ENCODE data around the gene ZNF793. TPM values are rescaled to one million over a fixed set of nuclear protein-coding genes. Genes with fewer than 3 reads are reported as not detected.
A peak's percentile ranks its signal among the peaks of the same experiment; 100 is the strongest.

The ZNF793 gene
- total RNA-seq, 5 donors from 2014 or later (not counting 1 experiment from before 2014, with no cell fraction given): 3.1 to 11.1 (median 8.6) TPM

DNA sequence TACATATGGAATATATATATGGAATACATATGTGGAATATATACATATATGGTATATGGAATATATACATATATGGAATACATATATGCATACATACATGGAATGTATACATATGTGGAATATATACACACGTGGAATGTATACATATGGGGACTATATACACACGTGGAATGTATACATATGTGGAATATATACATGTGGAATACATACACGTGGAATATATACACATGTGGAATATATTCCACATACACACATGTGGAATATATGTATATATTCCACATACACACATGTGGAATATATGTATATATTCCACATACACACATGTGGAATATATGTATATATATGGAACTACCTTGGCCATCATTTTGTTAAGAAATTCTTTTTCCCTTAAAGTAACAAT is 56.8 kb downstream of the ZNF793 start:
- ATAC-seq (replicated peaks in 1 of 4) (no peak), DNase-seq (no peak)
- no peak overlapping the region for H3K4me3 Mint-ChIP-seq
- peaks cover 21 to 71% (median 50%) of the 10 kb centered on the region in 3 donors for H3K9me3 Mint-ChIP-seq
- no peaks in the 10 kb centered on the region for H3K4me1 ChIP-seq (ENCODE audit: control insufficient read depth in 1 of 2, extremely low read depth in 1 of 2, insufficient read depth in 2 of 2, low read length in 2 of 2)
- ChIA-PET POLR2A (no interaction called here), CTCF (no interaction called here)
- peaks cover 55% of the 10 kb centered on the region for H3K9me3 ChIP-seq
- peaks cover 0 to 9% of the 10 kb centered on the region in 2 donors for H3K36me3 ChIP-seq (ENCODE audit: control insufficient read depth in 2 of 2, extremely low read depth in 1 of 2, insufficient read depth in 1 of 2, low read length in 1 of 2)
- no peak overlapping the region for H3K27ac ChIP-seq (ENCODE audit: low read length)
- H3K27ac Mint-ChIP-seq: no peak overlapping the region
- no peaks in the 10 kb centered on the region for H3K27me3 ChIP-seq (replicated peaks in 1 of 2; ENCODE audit: control insufficient read depth in 2 of 2, extremely low read depth in 1 of 2, insufficient read depth in 2 of 2, low read length in 1 of 2)
- peaks cover 70% of the 10 kb centered on the region for H3K36me3 Mint-ChIP-seq
- H3K4me1 Mint-ChIP-seq: no peaks in the 10 kb centered on the region
- no peak overlapping the region for H3K4me3 ChIP-seq (ENCODE audit: control insufficient read depth in 1 of 2, extremely low read depth in 1 of 2, low read length in 1 of 2)
- WGBS (ENCODE audit: insufficient coverage): no CpG with 5 or more reads among the region's 3 CpGs
- no peaks in the 10 kb centered on the region for H3K27me3 Mint-ChIP-seq

- no peaks in the 10 kb centered on the region for H3K27me3 Mint-ChIP-seq
- no peak for ATAC-seq (replicated peaks in 1 of 4)
- ChIA-PET CTCF (no interaction called here), POLR2A (no interaction called here)
- no peak overlapping the region for H3K27ac Mint-ChIP-seq
- H3K9me3 Mint-ChIP-seq: peaks cover 25 to 71% (median 53%) of the 10 kb centered on the region in 3 donors
- no peaks in the 10 kb centered on the region for H3K4me1 Mint-ChIP-seq
- Histone ChIP-seq H3K4me1 (ENCODE audit: control insufficient read depth in 1 of 2, extremely low read depth in 1 of 2, insufficient read depth in 2 of 2, low read length in 2 of 2) (no peaks in the 10 kb centered on the region), H3K4me3 (ENCODE audit: control insufficient read depth in 1 of 2, extremely low read depth in 1 of 2, low read length in 1 of 2) (no peak overlapping the region), H3K27ac (ENCODE audit: low read length) (no peak overlapping the region), H3K36me3 (ENCODE audit: control insufficient read depth in 2 of 2, extremely low read depth in 1 of 2, insufficient read depth in 1 of 2, low read length in 1 of 2) (peaks cover 4 to 9% of the 10 kb centered on the region in 2 donors), H3K27me3 (replicated peaks in 1 of 2; ENCODE audit: control insufficient read depth in 2 of 2, extremely low read depth in 1 of 2, insufficient read depth in 2 of 2, low read length in 1 of 2) (no peaks in the 10 kb centered on the region), H3K9me3 (peaks cover 53% of the 10 kb centered on the region)
- no peak overlapping the region for H3K4me3 Mint-ChIP-seq
- DNase-seq: peak in 1 of 35 experiments; percentile 4
- no CpG with 5 or more reads among the region's 7 CpGs for WGBS (ENCODE audit: insufficient coverage)
- H3K36me3 Mint-ChIP-seq: peaks cover 72% of the 10 kb centered on the region
These were observed 58.1 kb downstream of the ZNF793 start for GRCh38 chr19:37564624-37565369.

DNA sequence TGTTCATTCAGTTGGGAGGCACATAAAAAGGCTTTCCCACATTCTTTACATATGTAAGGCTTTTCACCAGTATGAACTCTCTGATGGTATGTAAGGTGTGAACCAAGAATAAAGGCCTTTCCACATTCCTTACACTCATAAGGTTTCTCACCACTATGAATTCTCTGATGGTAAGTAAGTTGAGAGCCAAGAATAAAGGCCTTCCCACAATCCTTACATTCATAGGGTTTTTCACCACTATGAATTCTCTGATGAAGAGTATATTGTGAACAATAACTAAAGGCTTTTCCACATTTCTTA is 58.6 kb downstream of the ZNF793 start:
- no peaks in the 10 kb centered on the region for H3K4me1 Mint-ChIP-seq
- H3K9me3 Mint-ChIP-seq: peaks cover 29 to 75% (median 58%) of the 10 kb centered on the region in 3 donors
- ChIA-PET CTCF (no interaction called here), POLR2A (no interaction called here)
- no peaks in the 10 kb centered on the region for H3K4me1 ChIP-seq (ENCODE audit: control insufficient read depth in 1 of 2, extremely low read depth in 1 of 2, insufficient read depth in 2 of 2, low read length in 2 of 2)
- peaks cover 5 to 9% of the 10 kb centered on the region in 2 donors for H3K36me3 ChIP-seq (ENCODE audit: control insufficient read depth in 2 of 2, extremely low read depth in 1 of 2, insufficient read depth in 1 of 2, low read length in 1 of 2)
- H3K27me3 ChIP-seq (replicated peaks in 1 of 2; ENCODE audit: control insufficient read depth in 2 of 2, extremely low read depth in 1 of 2, insufficient read depth in 2 of 2, low read length in 1 of 2): no peaks in the 10 kb centered on the region
- H3K9me3 ChIP-seq: peaks cover 57% of the 10 kb centered on the region
- H3K36me3 Mint-ChIP-seq: peaks cover 76% of the 10 kb centered on the region
- H3K27ac ChIP-seq (ENCODE audit: low read length): no peak overlapping the region
- no peak for ATAC-seq (replicated peaks in 1 of 4)
- no peak overlapping the region for H3K4me3 Mint-ChIP-seq
- DNase-seq: no peak
- no peak overlapping the region for H3K4me3 ChIP-seq (ENCODE audit: control insufficient read depth in 1 of 2, extremely low read depth in 1 of 2, low read length in 1 of 2)
- no peaks in the 10 kb centered on the region for H3K27me3 Mint-ChIP-seq
- no peak overlapping the region for H3K27ac Mint-ChIP-seq

- Mint-ChIP-seq H3K27me3 (no peaks in the 10 kb centered on the region), H3K4me1 (no peaks in the 10 kb centered on the region), H3K4me3 (no peak overlapping the region), H3K27ac (no peak overlapping the region), H3K9me3 (peaks cover 38 to 63% (median 58%) of the 10 kb centered on the region in 3 donors), H3K36me3 (peaks cover 67% of the 10 kb centered on the region)
- Histone ChIP-seq H3K4me3 (ENCODE audit: control insufficient read depth in 1 of 2, extremely low read depth in 1 of 2, low read length in 1 of 2) (no peak overlapping the region), H3K4me1 (ENCODE audit: control insufficient read depth in 1 of 2, extremely low read depth in 1 of 2, insufficient read depth in 2 of 2, low read length in 2 of 2) (no peaks in the 10 kb centered on the region), H3K36me3 (ENCODE audit: control insufficient read depth in 2 of 2, extremely low read depth in 1 of 2, insufficient read depth in 1 of 2, low read length in 1 of 2) (peaks cover 0 to 5% of the 10 kb centered on the region in 2 donors), H3K27ac (ENCODE audit: low read length) (no peak overlapping the region), H3K9me3 (peaks cover 34% of the 10 kb centered on the region), H3K27me3 (replicated peaks in 1 of 2; ENCODE audit: control insufficient read depth in 2 of 2, extremely low read depth in 1 of 2, insufficient read depth in 2 of 2, low read length in 1 of 2) (no peaks in the 10 kb centered on the region)
- ATAC-seq (replicated peaks in 1 of 4): no peak
- ChIA-PET CTCF (no interaction called here), POLR2A (interaction anchor here in 1 of 2 donors (0.6 kb wide), 1 partner anchor 107 kb away, joined by 3 read pairs; no protein-coding TSS in a partner anchor)
- no peak for DNase-seq
These were observed 65.5 kb downstream of the ZNF793 start for GRCh38 chr19:37572203-37572602.

DNA sequence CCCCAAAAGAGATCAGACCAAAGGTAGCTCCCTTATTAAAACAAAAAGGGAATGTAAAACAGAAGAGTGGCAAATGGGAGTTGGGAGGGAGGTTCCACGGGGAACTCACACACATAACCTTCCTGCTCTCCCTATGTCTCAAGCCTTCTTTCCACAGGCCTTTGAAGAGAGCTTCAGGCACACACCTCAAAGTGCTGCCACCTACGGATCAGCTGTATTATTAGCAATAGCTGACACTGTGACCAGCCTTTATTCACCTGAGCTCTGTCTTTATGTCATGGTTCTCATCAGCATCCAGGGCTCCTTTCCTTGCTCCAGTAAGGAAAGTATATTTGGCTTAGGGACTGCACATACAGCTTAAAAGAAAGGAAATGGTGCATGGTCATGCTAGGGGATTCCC is 76.6 kb downstream of the ZNF793 start:
- Histone ChIP-seq H3K9me3 (peaks cover 31% of the 10 kb centered on the region), H3K4me3 (ENCODE audit: control insufficient read depth in 1 of 2, extremely low read depth in 1 of 2, low read length in 1 of 2) (no peak overlapping the region), H3K36me3 (ENCODE audit: control insufficient read depth in 2 of 2, extremely low read depth in 1 of 2, insufficient read depth in 1 of 2, low read length in 1 of 2) (peaks cover 15 to 59% of the 10 kb centered on the region in 2 donors), H3K4me1 (ENCODE audit: control insufficient read depth in 1 of 2, extremely low read depth in 1 of 2, insufficient read depth in 2 of 2, low read length in 2 of 2) (no peaks in the 10 kb centered on the region), H3K27me3 (replicated peaks in 1 of 2; ENCODE audit: control insufficient read depth in 2 of 2, extremely low read depth in 1 of 2, insufficient read depth in 2 of 2, low read length in 1 of 2) (no peaks in the 10 kb centered on the region), H3K27ac (ENCODE audit: low read length) (no peak overlapping the region)
- CTCF ChIA-PET: interaction anchor here in 1 of 2 donors (0.6 kb wide), 1 partner anchor 736 kb away, joined by 4 read pairs; no protein-coding TSS in a partner anchor
- Mint-ChIP-seq H3K36me3 (peaks cover 35% of the 10 kb centered on the region), H3K4me1 (peaks cover 0 to 5% (median 0%) of the 10 kb centered on the region in 3 donors), H3K4me3 (no peak overlapping the region), H3K27ac (no peak overlapping the region), H3K9me3 (peaks cover 25 to 57% (median 44%) of the 10 kb centered on the region in 3 donors), H3K27me3 (no peaks in the 10 kb centered on the region)
- ATAC-seq (replicated peaks in 1 of 4) (no peak), DNase-seq (no peak)
- POLR2A ChIA-PET: interaction anchor here in 1 of 2 donors (0.7 kb wide), 1 partner anchor 12 kb away, joined by 3 read pairs; no protein-coding TSS in a partner anchor
- whole genome bisulfite sequencing (ENCODE audit: insufficient coverage): no CpG with 5 or more reads among the region's 2 CpGs

Other genes starting within 250 kb of the ZNF793 start
- gene ZNF527, start 135.8 kb upstream of the ZNF793 start, total RNA-seq: 10 to 100 TPM in 1 of 5 donors, 1 to 10 TPM in 4; 8.1 to 10.3 (median 8.7) TPM
- 10 to 100 TPM in 2 of 5 donors, 1 to 10 TPM in 3; 5.6 to 10.8 (median 9.4) TPM for gene ZNF569, start 39.5 kb upstream of the ZNF793 start, total RNA-seq
- gene ZNF570, start 37.6 kb upstream of the ZNF793 start, total RNA-seq: 10 to 100 TPM in 4 of 5 donors, 1 to 10 TPM in 1; 8.6 to 14.6 (median 12.5) TPM
- gene ZNF571, start 87.9 kb downstream of the ZNF793 start, total RNA-seq: 10 to 100 TPM in 3 of 5 donors, 1 to 10 TPM in 2; 6.4 to 16.4 (median 10.1) TPM
- 10 to 100 TPM; 11.7 to 14.7 (median 13.8) TPM for gene ZNF540, start 87.9 kb downstream of the ZNF793 start, total RNA-seq
- 10 to 100 TPM in 4 of 5 donors, 1 to 10 TPM in 1; 7.7 to 17.4 (median 15.0) TPM for gene ZFP30, start 148.5 kb downstream of the ZNF793 start, total RNA-seq
- 10 to 100 TPM in 2 of 5 donors, 1 to 10 TPM in 3; 5.3 to 14.7 (median 8.6) TPM for gene ZNF607, start 212.8 kb downstream of the ZNF793 start, total RNA-seq

Data from T-cell (primary cell).